Activated T-cell treated with anti-CD3 and anti-CD28 coated beads, Interleukin-2, amount 50 U/mL, for 4 hours (primary cell): ENCODE data around the gene KATNAL2. TPM values are rescaled to one million over a fixed set of nuclear protein-coding genes. Genes with fewer than 3 reads are reported as not detected.
"Not testable (repeated sequence)": the region's sequence is repeated elsewhere in the genome, so short reads cannot be mapped to it uniquely, and the experiment has no call there.

Experiments used
- ATAC-seq, 2 donors: fragments of 200-7000 bp; cut with Tn5 transposase; one replicate each; pipeline ENCODE4 v1.10.0; 2021
- DNase-seq: peaks from one replicate; pipeline ENCODE4 v3.0.0-alpha.2; 2020
- H3K27me3 Mint-ChIP-seq: one replicate; pipeline ENCODE4 v1.8.0; 2021; ENCODE audit warnings: low read depth, mixed read lengths
- H3K36me3 Mint-ChIP-seq: one replicate; pipeline ENCODE4 v1.8.0; 2022; ENCODE audit warnings: mixed read lengths; ENCODE audit not compliant: insufficient read depth
- H3K4me1 Mint-ChIP-seq: one replicate; pipeline ENCODE4 v1.8.0; 2021; ENCODE audit warnings: low read depth, mixed read lengths
- H3K4me3 Mint-ChIP-seq: one replicate; pipeline ENCODE4 v1.8.0; 2021; ENCODE audit warnings: mild to moderate bottlenecking, moderate library complexity, mixed read lengths
- H3K9me3 Mint-ChIP-seq: one replicate; pipeline ENCODE4 v1.8.0; 2021; ENCODE audit warnings: mixed read lengths
- total RNA-seq, 3 donors: library from RNA; stranded (reverse); gene quantifications; one replicate each; pipeline ENCODE4 v1.2.1, GENCODE V29; 2021

KATNAL2 gene
- total RNA-seq, 3 donors from 2014 or later, result 0.54 to 1.0 (median 0.61) TPM

DNA sequence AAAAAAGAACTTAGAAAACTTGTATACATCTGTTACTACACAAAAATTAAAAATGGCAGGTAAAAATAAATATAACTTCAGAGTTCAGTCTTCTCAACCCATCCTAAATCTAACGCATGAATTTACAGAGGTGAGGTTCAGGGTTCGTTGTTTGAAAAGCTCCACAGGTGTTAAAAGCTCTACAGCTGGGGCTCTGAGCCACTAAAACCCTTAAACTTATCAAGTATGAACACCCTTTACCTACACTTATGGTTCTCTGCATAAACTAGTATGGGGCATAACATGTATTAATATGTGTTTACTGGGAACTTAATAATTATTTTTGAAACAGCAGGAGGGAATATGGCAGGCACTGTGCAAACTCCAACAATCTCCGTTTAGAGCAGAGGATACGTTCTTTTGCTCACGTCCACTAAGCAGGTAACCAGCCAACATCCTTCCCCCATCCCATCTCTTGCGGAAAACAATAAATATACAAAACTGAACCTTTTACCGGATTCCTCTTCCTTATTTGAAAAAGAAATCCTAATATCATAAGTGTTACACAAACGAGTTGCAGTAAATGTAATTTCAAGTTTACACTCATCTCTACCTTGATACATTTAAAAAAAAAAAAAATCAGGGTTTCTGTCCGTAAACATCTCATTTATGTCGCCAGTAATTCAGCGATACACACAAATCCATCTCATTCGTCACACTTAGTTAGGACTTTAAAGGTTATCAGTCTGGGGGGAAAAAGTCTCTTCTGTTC lies 1.4 kb upstream of the KATNAL2 start:
- ATAC-seq (no peak), DNase-seq (no peak)
- Mint-ChIP-seq H3K9me3 (no peaks in the 10 kb centered on the region), H3K4me1 (peaks cover 43% of the 10 kb centered on the region), H3K4me3 (peak overlapping the region; percentile 86), H3K27me3 (no peaks in the 10 kb centered on the region), H3K36me3 (no peaks in the 10 kb centered on the region)

DNA sequence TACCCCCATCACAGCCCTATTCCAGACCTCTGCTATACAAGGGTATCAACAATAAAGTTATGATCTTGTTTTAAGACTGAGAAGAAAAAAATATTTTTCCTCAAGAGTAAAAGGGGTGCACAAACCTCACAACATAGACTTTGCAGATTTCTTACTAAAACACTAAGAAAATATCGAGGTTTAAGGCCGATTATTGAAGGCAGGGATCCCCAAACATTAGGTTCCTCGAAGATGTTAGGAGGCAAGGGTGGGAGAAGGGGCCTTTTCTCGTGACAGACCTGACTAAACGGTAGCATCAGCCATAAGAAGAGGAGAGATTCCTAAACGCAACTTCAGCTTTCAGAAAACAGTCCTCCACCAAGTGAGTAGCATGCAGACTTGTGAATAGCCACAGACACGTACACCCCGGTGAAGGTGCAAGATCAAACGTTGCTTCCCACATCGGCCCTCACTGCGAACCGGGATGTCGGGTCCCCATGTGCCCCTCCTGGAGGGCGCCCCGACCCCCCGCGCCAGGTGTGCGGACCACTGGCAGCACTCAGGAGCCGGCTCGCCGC lies 773 bp upstream of the KATNAL2 start:
- no peaks in the 10 kb centered on the region for H3K36me3 Mint-ChIP-seq
- H3K4me3 Mint-ChIP-seq, result peak overlapping the region; percentile 86
- peaks cover 43% of the 10 kb centered on the region for H3K4me1 Mint-ChIP-seq
- H3K9me3 Mint-ChIP-seq, result no peaks in the 10 kb centered on the region
- H3K27me3 Mint-ChIP-seq, result no peaks in the 10 kb centered on the region
- DNase-seq, result no peak
- peak; percentile 52 to 59 for ATAC-seq

- DNase-seq (no peak), ATAC-seq (no peak)
- peaks cover 40% of the 10 kb centered on the region for H3K4me1 Mint-ChIP-seq
- H3K27me3 Mint-ChIP-seq, result no peaks in the 10 kb centered on the region
- peak overlapping the region; percentile 85 for H3K4me3 Mint-ChIP-seq
- no peaks in the 10 kb centered on the region for H3K36me3 Mint-ChIP-seq
- no peaks in the 10 kb centered on the region for H3K9me3 Mint-ChIP-seq
These were observed 600 bp downstream of the KATNAL2 start for GRCh38 chr18:46917803-46918600.

- ATAC-seq (no peak), DNase-seq (no peak)
- no peaks in the 10 kb centered on the region for H3K36me3 Mint-ChIP-seq
- no peaks in the 10 kb centered on the region for H3K27me3 Mint-ChIP-seq
- H3K4me3 Mint-ChIP-seq, result no peak overlapping the region
- H3K4me1 Mint-ChIP-seq, result peaks cover 26% of the 10 kb centered on the region
- H3K9me3 Mint-ChIP-seq, result peaks cover 3% of the 10 kb centered on the region
These were observed 2.7 kb downstream of the KATNAL2 start for GRCh38 chr18:46920067-46920466.

- no peaks in the 10 kb centered on the region for H3K36me3 Mint-ChIP-seq
- no peaks in the 10 kb centered on the region for H3K27me3 Mint-ChIP-seq
- ATAC-seq (no peak), DNase-seq (no peak)
- peaks cover 20% of the 10 kb centered on the region for H3K4me1 Mint-ChIP-seq
- H3K9me3 Mint-ChIP-seq, result peaks cover 3% of the 10 kb centered on the region
- no peak overlapping the region for H3K4me3 Mint-ChIP-seq
These were observed 3.3 kb downstream of the KATNAL2 start for GRCh38 chr18:46920653-46921052.

- Mint-ChIP-seq H3K4me3 (no peak overlapping the region), H3K36me3 (no peaks in the 10 kb centered on the region), H3K9me3 (no peaks in the 10 kb centered on the region), H3K4me1 (peaks cover 2% of the 10 kb centered on the region), H3K27me3 (no peaks in the 10 kb centered on the region)
- DNase-seq, result no peak
- ATAC-seq, result no peak
These were observed 22.0 kb downstream of the KATNAL2 start for GRCh38 chr18:46939337-46939963.

GRCh38 chr18:46939998-46940571 lies 22.7 kb downstream of the KATNAL2 start:
- ATAC-seq (no peak), DNase-seq (no peak)
- no peaks in the 10 kb centered on the region for H3K36me3 Mint-ChIP-seq
- no peaks in the 10 kb centered on the region for H3K9me3 Mint-ChIP-seq
- peaks cover 1% of the 10 kb centered on the region for H3K4me1 Mint-ChIP-seq
- H3K4me3 Mint-ChIP-seq, result no peak overlapping the region
- H3K27me3 Mint-ChIP-seq, result no peaks in the 10 kb centered on the region

GRCh38 chr18:46942646-46943045 lies 25.2 kb downstream of the KATNAL2 start:
- Mint-ChIP-seq H3K4me1 (no peaks in the 10 kb centered on the region), H3K9me3 (no peaks in the 10 kb centered on the region), H3K4me3 (no peak overlapping the region), H3K36me3 (no peaks in the 10 kb centered on the region), H3K27me3 (no peaks in the 10 kb centered on the region)
- ATAC-seq (no peak), DNase-seq (no peak)

DNA sequence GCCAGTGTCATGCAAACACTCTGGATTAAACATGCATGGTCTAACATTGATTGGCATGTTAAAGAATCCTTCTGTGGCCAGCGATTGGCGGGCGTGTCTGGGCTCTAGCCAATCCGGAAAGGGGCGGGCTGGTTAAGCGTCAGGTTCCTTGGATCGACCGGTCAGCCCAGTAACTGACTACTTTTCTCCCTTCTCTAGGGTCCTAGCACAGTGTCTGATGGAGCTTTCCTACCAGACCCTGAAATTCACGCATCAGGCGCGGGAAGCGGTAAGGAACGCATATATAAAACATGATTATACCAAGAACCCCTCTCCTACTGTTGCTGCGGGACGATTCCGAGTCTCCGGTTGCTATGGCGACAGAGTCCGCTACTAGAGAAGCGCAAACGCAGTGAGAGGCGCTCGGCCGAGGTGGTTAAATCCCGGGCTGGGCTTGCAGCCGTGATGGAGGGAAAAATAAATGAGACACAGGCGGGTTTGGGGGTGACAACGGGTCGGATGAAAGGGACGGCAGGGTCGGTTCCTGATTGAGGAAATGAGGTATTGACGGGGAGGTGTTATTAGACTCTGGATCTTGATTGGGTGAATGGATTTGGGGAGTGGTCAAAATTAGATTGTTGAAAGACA lies 29.4 kb downstream of the KATNAL2 start:
- DNase-seq (peak; percentile 18), ATAC-seq (peak; percentile 97)
- Mint-ChIP-seq H3K4me3 (no peak overlapping the region), H3K4me1 (no peaks in the 10 kb centered on the region), H3K27me3 (peaks cover 14% of the 10 kb centered on the region), H3K36me3 (no peaks in the 10 kb centered on the region), H3K9me3 (no peaks in the 10 kb centered on the region)

- no peak for ATAC-seq
- Mint-ChIP-seq H3K36me3 (no peaks in the 10 kb centered on the region), H3K4me3 (no peak overlapping the region), H3K27me3 (peaks cover 14% of the 10 kb centered on the region), H3K9me3 (no peaks in the 10 kb centered on the region), H3K4me1 (no peaks in the 10 kb centered on the region)
- DNase-seq, result no peak
These were observed 32.8 kb downstream of the KATNAL2 start for GRCh38 chr18:46950064-46950656.

DNA sequence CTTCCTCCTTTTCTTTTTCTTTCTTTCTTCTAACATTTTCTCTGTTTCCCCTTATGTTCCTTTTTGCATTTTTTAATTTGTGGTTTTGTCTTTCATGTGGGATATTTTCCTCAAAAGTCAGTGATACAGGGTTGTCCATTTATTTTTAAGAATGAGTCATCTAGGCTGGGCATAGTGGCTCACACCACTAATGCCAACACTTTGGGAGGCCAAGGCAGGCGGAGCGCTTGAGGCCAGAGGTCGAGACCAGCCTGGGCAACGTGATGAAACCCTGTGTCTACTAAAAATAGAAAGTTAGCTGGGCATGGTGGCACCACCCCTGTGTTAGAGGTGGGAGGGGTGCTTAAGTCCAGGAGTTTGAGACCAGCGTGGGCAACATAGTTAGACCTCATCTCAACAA lies 35.8 kb downstream of the KATNAL2 start:
- H3K4me1 Mint-ChIP-seq, result no peaks in the 10 kb centered on the region
- H3K27me3 Mint-ChIP-seq, result peaks cover 14% of the 10 kb centered on the region
- no peaks in the 10 kb centered on the region for H3K9me3 Mint-ChIP-seq
- ATAC-seq, result no peak
- H3K4me3 Mint-ChIP-seq, result no peak overlapping the region
- DNase-seq, result no peak
- H3K36me3 Mint-ChIP-seq, result no peaks in the 10 kb centered on the region

DNA sequence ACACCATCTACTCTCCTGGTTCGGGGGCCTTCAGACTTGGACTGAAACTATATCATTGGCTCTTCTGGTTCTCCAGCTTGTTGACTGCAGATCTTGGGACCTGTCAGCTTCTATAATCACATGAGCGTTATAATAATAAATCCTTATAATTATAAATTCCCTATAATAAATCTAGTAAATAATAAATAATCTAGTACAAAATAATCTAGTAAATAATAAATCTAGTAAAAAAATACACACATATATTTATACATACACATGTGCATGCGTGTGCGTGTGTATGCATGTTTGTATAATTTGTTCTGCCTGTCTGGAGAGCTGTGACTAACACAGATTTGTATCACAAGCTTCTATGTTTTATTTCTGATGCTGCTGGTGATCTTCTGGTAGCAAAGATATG lies 40.8 kb downstream of the KATNAL2 start:
- DNase-seq (no peak), ATAC-seq (no peak)
- H3K4me3 Mint-ChIP-seq, result no peak overlapping the region
- no peaks in the 10 kb centered on the region for H3K4me1 Mint-ChIP-seq
- peaks cover 5% of the 10 kb centered on the region for H3K9me3 Mint-ChIP-seq
- H3K36me3 Mint-ChIP-seq, result no peaks in the 10 kb centered on the region
- H3K27me3 Mint-ChIP-seq, result no peaks in the 10 kb centered on the region

GRCh38 chr18:46963656-46964578 lies 46.5 kb downstream of the KATNAL2 start:
- not testable (repeated sequence) for H3K9me3 Mint-ChIP-seq, H3K4me1 Mint-ChIP-seq, H3K27me3 Mint-ChIP-seq, DNase-seq, H3K36me3 Mint-ChIP-seq, H3K4me3 Mint-ChIP-seq, ATAC-seq
